Hepatocyte (in vitro differentiated cells): ENCODE results near the gene C2orf92.

ENCODE experiments used
- EZH2 ChIP-seq: fragments of 200-600 bp; sonication (generic); IDR thresholded peaks from 2 replicates; pipeline ENCODE4 v1.6.1; 2016; ENCODE audit warnings: antibody characterized with exemption, mild to moderate bottlenecking, borderline replicate concordance
- TF ChIP-seq, protein P1 (sequence below): fragments of 200-600 bp; sonication (generic); IDR thresholded peaks from 2 replicates; pipeline ENCODE4 v1.5.1; 2016; ENCODE audit warnings: antibody characterized with exemption, mild to moderate bottlenecking; ENCODE audit not compliant: poor library complexity

DNA sequence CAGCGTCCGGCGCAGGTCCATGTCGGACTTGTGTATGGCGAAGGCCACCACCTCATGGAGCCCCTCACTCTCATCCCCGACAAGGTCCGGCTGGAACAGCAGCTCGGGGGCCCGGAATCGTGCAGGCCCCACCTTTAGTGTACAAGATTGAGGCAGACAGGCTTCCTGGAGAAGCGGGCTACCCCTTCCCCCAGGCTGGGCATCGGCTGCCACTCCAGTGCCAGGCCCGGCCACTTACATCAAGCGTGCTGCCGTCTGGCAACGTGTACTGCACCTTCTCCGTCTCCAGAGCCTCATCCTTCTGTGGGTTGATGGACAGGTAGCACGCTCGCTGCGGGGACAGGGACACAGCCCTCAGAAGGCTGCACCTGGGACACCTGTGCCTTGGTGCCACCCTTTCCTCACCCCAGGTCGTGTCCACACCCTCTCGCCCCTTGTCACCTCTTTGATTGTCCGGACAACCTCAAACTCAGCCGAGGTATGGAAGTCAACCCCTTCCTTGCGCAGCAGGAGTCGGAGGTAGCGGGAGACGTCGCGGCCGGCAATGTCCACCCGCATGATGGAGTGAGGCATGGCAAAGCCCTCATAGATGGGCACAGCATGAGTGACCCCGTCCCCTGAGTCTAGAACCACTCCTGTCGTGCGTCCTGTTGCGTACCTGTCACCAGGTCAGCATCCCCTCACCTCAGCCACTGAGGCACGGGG is 11.4 kb upstream of the C2orf92 start:
- TF ChIP-seq, protein P1, sequence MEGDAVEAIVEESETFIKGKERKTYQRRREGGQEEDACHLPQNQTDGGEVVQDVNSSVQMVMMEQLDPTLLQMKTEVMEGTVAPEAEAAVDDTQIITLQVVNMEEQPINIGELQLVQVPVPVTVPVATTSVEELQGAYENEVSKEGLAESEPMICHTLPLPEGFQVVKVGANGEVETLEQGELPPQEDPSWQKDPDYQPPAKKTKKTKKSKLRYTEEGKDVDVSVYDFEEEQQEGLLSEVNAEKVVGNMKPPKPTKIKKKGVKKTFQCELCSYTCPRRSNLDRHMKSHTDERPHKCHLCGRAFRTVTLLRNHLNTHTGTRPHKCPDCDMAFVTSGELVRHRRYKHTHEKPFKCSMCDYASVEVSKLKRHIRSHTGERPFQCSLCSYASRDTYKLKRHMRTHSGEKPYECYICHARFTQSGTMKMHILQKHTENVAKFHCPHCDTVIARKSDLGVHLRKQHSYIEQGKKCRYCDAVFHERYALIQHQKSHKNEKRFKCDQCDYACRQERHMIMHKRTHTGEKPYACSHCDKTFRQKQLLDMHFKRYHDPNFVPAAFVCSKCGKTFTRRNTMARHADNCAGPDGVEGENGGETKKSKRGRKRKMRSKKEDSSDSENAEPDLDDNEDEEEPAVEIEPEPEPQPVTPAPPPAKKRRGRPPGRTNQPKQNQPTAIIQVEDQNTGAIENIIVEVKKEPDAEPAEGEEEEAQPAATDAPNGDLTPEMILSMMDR, result no peak
- TF ChIP-seq EZH2, result no peak
